Memory B cell (primary cell): ENCODE measurements around the gene ODC1.

Experiments
- ATAC-seq: fragments of 150-1000 bp; cut with Tn5 transposase; 2 replicates; pipeline ENCODE4 v1.10.0; 2021; ENCODE audit warnings: low read depth, mild to moderate bottlenecking, moderate library complexity
- DNase-seq, 2 donors: peaks; one replicate each; pipeline ENCODE4 v3.0.0; 2022; ENCODE audit warnings: low spot score in 2 of 2
- H3K27ac Mint-ChIP-seq: one replicate; pipeline ENCODE4 v1.8.0; 2022; ENCODE audit warnings: mild to moderate bottlenecking, moderate library complexity, mixed read lengths
- H3K27me3 Mint-ChIP-seq: one replicate; pipeline ENCODE4 v1.8.0; 2022; ENCODE audit warnings: mixed read lengths
- H3K36me3 Mint-ChIP-seq: one replicate; pipeline ENCODE4 v1.8.0; 2022; ENCODE audit warnings: mild to moderate bottlenecking, mixed read lengths
- H3K4me1 Mint-ChIP-seq: one replicate; pipeline ENCODE4 v1.8.0; 2022; ENCODE audit warnings: mixed read lengths
- H3K4me3 Mint-ChIP-seq: one replicate; pipeline ENCODE4 v1.8.0; 2022; ENCODE audit warnings: mild to moderate bottlenecking, moderate library complexity, mixed read lengths
- H3K9me3 Mint-ChIP-seq: one replicate; pipeline ENCODE4 v1.8.0; 2022; ENCODE audit warnings: mixed read lengths

Gene ODC1

DNA sequence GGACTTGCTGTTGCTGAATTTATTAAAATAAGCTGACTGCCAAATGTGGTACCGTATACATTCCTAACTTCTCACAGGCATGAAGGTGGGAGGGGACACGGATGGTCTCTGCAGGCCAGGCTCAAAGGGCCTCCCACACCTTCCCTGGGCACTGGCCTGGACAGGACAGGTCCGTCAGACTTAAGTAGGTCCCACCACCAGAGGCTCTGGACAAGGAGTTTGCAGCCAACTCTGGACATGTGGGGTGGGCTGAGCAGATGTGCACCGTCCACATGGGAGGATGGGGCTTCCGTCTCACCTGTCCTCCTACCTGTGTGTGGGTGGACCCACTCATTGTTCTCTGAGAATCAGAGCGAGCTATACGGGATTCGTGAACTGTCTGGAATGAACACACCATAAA is 8.2 kb downstream of the ODC1 start:
- Mint-ChIP-seq H3K27ac (peak overlapping the region; percentile 68), H3K4me1 (peaks cover 11% of the 10 kb centered on the region), H3K4me3 (no peak overlapping the region), H3K9me3 (no peaks in the 10 kb centered on the region), H3K27me3 (no peaks in the 10 kb centered on the region), H3K36me3 (peaks cover 32% of the 10 kb centered on the region)
- no peak for DNase-seq
- no peak for ATAC-seq

DNA sequence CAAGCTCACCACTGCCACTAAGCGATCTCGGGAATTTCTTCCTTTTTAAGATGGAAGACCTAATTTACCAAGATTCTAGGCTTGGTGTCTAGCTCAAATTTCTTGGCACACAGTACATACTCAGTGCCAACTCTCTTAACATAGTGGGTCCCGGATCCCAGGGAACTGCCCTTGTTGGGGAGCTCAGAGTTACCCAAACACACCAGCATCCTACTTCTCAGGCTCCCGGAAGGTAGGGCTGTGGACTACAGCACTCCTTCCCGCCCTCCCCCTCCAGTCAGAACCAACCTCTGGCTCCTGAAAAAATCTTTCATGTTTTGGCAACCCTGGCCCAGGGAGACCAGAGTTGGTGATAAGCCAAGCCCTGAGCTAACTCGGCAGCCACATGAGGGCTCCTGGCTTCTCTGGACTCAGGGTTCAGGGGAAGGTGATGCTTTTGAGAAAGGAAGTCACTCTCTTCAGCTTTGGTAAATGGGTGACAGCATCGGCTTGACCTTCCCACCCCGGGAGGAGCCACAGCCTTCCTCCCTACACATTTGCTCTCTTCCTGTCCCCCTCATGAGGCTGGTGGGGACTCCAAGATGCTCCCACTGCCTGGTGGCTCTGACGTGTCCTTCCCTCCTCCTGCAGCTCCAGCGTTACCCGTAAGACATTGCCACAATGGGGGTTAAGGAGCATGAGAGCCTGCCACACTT is 8.8 kb downstream of the ODC1 start:
- Mint-ChIP-seq H3K4me3 (no peak overlapping the region), H3K4me1 (peaks cover 8% of the 10 kb centered on the region), H3K27me3 (no peaks in the 10 kb centered on the region), H3K27ac (peak overlapping the region; percentile 68), H3K9me3 (no peaks in the 10 kb centered on the region), H3K36me3 (peaks cover 27% of the 10 kb centered on the region)
- ATAC-seq (no peak), DNase-seq (no peak)

DNA sequence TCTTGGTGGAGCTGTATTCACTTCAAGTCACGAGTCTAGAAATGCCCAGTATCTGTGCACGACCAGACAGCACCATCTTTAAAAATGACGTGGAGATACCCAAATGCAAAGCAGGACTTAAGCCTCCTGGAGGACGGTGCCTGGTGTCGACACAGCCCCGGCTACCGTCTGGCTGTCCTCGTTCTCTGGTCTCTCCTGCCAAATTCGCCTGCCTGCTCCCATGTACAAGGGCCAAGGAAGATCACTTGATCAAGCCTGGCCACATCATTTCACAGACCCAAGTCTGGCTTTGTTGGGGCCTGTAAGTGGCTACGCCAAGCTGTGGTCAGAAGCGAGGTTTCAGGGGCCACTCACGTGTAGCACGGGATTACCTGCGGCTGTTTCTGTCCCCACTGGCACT is 9.4 kb downstream of the ODC1 start:
- ATAC-seq (no peak), DNase-seq (no peak)
- H3K27me3 Mint-ChIP-seq = no peaks in the 10 kb centered on the region
- H3K36me3 Mint-ChIP-seq = peaks cover 23% of the 10 kb centered on the region
- no peak overlapping the region for H3K27ac Mint-ChIP-seq
- no peaks in the 10 kb centered on the region for H3K9me3 Mint-ChIP-seq
- H3K4me1 Mint-ChIP-seq = peaks cover 7% of the 10 kb centered on the region
- H3K4me3 Mint-ChIP-seq = no peak overlapping the region

GRCh38 chr2:10437806-10438205 is 10.3 kb downstream of the ODC1 start:
- Mint-ChIP-seq H3K9me3 (no peaks in the 10 kb centered on the region), H3K4me1 (peaks cover 14% of the 10 kb centered on the region), H3K36me3 (peaks cover 15% of the 10 kb centered on the region), H3K27ac (no peak overlapping the region), H3K27me3 (no peaks in the 10 kb centered on the region), H3K4me3 (no peak overlapping the region)
- no peak for ATAC-seq
- DNase-seq = no peak

GRCh38 chr2:10436583-10437110 is 11.5 kb downstream of the ODC1 start:
- peaks cover 19% of the 10 kb centered on the region for H3K4me1 Mint-ChIP-seq
- H3K27me3 Mint-ChIP-seq = no peaks in the 10 kb centered on the region
- DNase-seq = no peak
- no peak for ATAC-seq
- H3K4me3 Mint-ChIP-seq = no peak overlapping the region
- H3K9me3 Mint-ChIP-seq = no peaks in the 10 kb centered on the region
- no peak overlapping the region for H3K27ac Mint-ChIP-seq
- peaks cover 8% of the 10 kb centered on the region for H3K36me3 Mint-ChIP-seq

DNA sequence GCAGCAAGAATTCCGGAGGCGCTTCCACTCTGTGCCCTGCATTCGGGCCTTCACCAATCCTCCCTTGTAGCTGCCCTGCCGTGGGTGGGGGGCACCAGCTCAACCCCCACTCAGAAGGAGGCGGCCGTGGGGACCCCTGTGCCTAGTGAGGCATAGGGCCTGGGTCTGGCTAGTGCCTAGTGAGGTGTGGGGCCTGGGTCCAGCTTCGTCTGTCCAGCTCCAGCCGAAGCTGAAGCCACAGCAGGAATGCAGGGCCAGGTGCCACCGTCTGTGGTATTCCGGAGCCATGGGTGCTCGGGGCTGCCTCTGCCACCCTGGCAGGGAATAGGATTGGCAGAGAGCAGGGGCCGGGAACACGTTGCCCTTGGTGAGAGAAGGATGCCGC is 12.3 kb downstream of the ODC1 start:
- H3K4me3 Mint-ChIP-seq = no peak overlapping the region
- no peak for ATAC-seq
- H3K4me1 Mint-ChIP-seq = peaks cover 22% of the 10 kb centered on the region
- no peaks in the 10 kb centered on the region for H3K9me3 Mint-ChIP-seq
- peaks cover 4% of the 10 kb centered on the region for H3K36me3 Mint-ChIP-seq
- DNase-seq = no peak
- H3K27me3 Mint-ChIP-seq = no peaks in the 10 kb centered on the region
- H3K27ac Mint-ChIP-seq = no peak overlapping the region

- H3K4me3 Mint-ChIP-seq = peak overlapping the region; percentile 27
- ATAC-seq = peak; percentile 77
- no peaks in the 10 kb centered on the region for H3K27me3 Mint-ChIP-seq
- no peaks in the 10 kb centered on the region for H3K9me3 Mint-ChIP-seq
- H3K36me3 Mint-ChIP-seq = peaks cover 2% of the 10 kb centered on the region
- DNase-seq = peak; percentile 87 to 88
- H3K4me1 Mint-ChIP-seq = peaks cover 22% of the 10 kb centered on the region
- no peak overlapping the region for H3K27ac Mint-ChIP-seq
Observed at GRCh38 chr2:10434886-10435819, 13.0 kb downstream of the ODC1 start.

- Mint-ChIP-seq H3K4me1 (peaks cover 22% of the 10 kb centered on the region), H3K27ac (peak overlapping the region; percentile 39)
- no peak for ATAC-seq
Observed at GRCh38 chr2:10433947-10434885, 13.9 kb downstream of the ODC1 start.

GRCh38 chr2:10433264-10433946 is 14.7 kb downstream of the ODC1 start:
- Mint-ChIP-seq H3K9me3 (peaks cover 2% of the 10 kb centered on the region), H3K27me3 (no peaks in the 10 kb centered on the region), H3K4me1 (peaks cover 25% of the 10 kb centered on the region), H3K4me3 (peak overlapping the region; percentile 71), H3K27ac (peak overlapping the region; percentile 1), H3K36me3 (peaks cover 4% of the 10 kb centered on the region)
- ATAC-seq (no peak), DNase-seq (no peak)

More at GRCh38 chr2:10433947-10434885, 13.9 kb downstream of the ODC1 start:
- DNase-seq = no peak
- Mint-ChIP-seq H3K4me3 (no peak overlapping the region), H3K27me3 (no peaks in the 10 kb centered on the region), H3K36me3 (no peaks in the 10 kb centered on the region), H3K9me3 (no peaks in the 10 kb centered on the region)

- ATAC-seq (peak; percentile 48), DNase-seq (no peak)
- H3K4me1 Mint-ChIP-seq = peaks cover 25% of the 10 kb centered on the region
- H3K4me3 Mint-ChIP-seq = peak overlapping the region; percentile 89
- peaks cover 6% of the 10 kb centered on the region for H3K36me3 Mint-ChIP-seq
- H3K9me3 Mint-ChIP-seq = peaks cover 2% of the 10 kb centered on the region
- H3K27me3 Mint-ChIP-seq = no peaks in the 10 kb centered on the region
- peak overlapping the region; percentile 87 for H3K27ac Mint-ChIP-seq
Observed at GRCh38 chr2:10432311-10433181, 15.6 kb downstream of the ODC1 start.

GRCh38 chr2:10431797-10432196 is 16.3 kb downstream of the ODC1 start:
- Mint-ChIP-seq H3K36me3 (peaks cover 12% of the 10 kb centered on the region), H3K4me3 (peak overlapping the region; percentile 89), H3K27me3 (no peaks in the 10 kb centered on the region), H3K4me1 (peaks cover 25% of the 10 kb centered on the region), H3K27ac (peak overlapping the region; percentile 87), H3K9me3 (peaks cover 2% of the 10 kb centered on the region)
- ATAC-seq (peak; percentile 48), DNase-seq (no peak)

DNA sequence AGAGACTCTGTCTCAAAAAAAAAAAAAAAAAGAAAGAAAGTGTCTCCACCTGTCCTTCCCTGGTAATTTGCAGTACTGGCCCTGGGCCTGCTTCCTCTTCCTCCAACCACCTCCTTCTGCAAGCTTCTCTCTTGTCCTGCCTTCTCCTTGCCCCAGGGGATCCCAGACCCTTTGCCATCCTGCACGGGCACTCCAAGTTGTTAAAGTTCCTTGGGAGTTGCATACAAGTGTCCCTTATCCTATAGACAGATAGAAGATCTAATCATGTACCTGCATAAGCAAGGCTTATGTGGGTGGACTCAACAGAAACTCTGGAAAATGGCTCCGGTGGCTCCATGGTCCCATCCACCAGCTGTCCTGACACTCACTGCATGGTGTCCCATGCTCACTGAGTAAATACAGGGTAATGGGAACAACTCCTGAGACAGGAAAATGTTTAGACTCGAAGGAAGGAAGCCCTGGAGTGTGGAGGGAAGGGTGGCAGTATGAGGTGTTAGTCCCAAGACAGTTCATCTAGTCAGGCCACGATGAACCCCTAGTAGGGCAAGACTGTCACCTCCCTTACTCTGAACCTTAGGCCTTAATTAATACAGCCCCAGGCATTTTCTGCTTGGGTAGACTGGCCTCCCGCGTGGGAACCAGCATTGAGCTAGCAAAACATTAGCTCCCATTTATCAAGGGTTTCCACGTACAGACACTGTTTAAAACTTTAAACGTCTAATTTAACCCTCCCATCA is 17.1 kb downstream of the ODC1 start:
- H3K27ac Mint-ChIP-seq = no peak overlapping the region
- no peaks in the 10 kb centered on the region for H3K27me3 Mint-ChIP-seq
- ATAC-seq = no peak
- DNase-seq = no peak
- peaks cover 2% of the 10 kb centered on the region for H3K9me3 Mint-ChIP-seq
- peaks cover 14% of the 10 kb centered on the region for H3K36me3 Mint-ChIP-seq
- peaks cover 25% of the 10 kb centered on the region for H3K4me1 Mint-ChIP-seq
- H3K4me3 Mint-ChIP-seq = peak overlapping the region; percentile 89
